Activated T-cell treated with anti-CD3 and anti-CD28 coated beads, Interleukin-2, amount 50 U/mL, for 24 hours (primary cell): ENCODE results near the gene NXN.
"Not testable (repeated sequence)": the region's sequence is repeated elsewhere in the genome, so short reads cannot be mapped to it uniquely, and the experiment has no call there.

Source experiments
- DNase-seq: peaks from one replicate; pipeline ENCODE4 v3.0.0-alpha.2; 2020
- H3K27ac Mint-ChIP-seq: 2 replicates; pipeline ENCODE4 v1.8.0; 2020; ENCODE audit warnings: mild to moderate bottlenecking, mixed read lengths
- H3K27me3 Mint-ChIP-seq: 2 replicates; pipeline ENCODE4 v1.8.0; 2020; ENCODE audit warnings: mixed read lengths
- H3K36me3 Mint-ChIP-seq: 2 replicates; pipeline ENCODE4 v1.8.0; 2020; ENCODE audit warnings: low read depth, mixed read lengths
- H3K4me1 Mint-ChIP-seq: 2 replicates; pipeline ENCODE4 v1.8.0; 2020; ENCODE audit warnings: low read depth, mixed read lengths
- H3K4me3 Mint-ChIP-seq: 2 replicates; pipeline ENCODE4 v1.8.0; 2020; ENCODE audit warnings: mild to moderate bottlenecking, moderate library complexity, mixed read lengths
- H3K9me3 Mint-ChIP-seq: 2 replicates; pipeline ENCODE4 v1.8.0; 2020; ENCODE audit warnings: mixed read lengths

The NXN gene

DNA sequence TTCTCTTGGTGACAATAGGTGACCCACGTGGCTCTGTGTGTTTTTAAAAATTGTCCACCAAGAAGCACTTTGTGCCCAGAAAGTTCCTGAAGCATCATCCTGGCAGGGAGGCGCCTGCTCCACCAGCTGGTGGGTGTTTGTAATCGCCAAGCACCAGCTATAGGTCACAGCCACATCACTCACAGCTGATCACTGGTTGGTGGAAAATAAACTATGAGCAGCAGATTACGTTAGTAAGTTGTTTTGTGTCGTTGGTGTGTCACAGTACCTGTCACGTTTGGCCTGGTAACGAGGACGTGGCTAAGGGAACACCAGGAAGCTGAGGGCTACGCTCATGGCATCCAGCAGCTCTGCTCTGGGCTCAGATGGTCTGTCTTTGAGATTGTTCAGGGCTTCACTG is 187.3 kb downstream of the NXN start:
- Mint-ChIP-seq H3K36me3 (peaks cover 63% of the 10 kb centered on the region), H3K4me3 (no peak overlapping the region), H3K4me1 (peaks cover 7% of the 10 kb centered on the region), H3K27ac (peak overlapping the region; percentile 29), H3K9me3 (no peaks in the 10 kb centered on the region), H3K27me3 (no peaks in the 10 kb centered on the region)
- DNase-seq: no peak

GRCh38 chr17:791829-792228 is 187.7 kb downstream of the NXN start:
- Mint-ChIP-seq H3K27ac (peak overlapping the region; percentile 1), H3K4me3 (no peak overlapping the region), H3K36me3 (peaks cover 66% of the 10 kb centered on the region), H3K27me3 (no peaks in the 10 kb centered on the region), H3K4me1 (peaks cover 7% of the 10 kb centered on the region), H3K9me3 (no peaks in the 10 kb centered on the region)
- DNase-seq: no peak

- peaks cover 72% of the 10 kb centered on the region for H3K36me3 Mint-ChIP-seq
These were observed 188.7 kb downstream of the NXN start for GRCh38 chr17:790874-791247.

GRCh38 chr17:789931-790873 is 189.4 kb downstream of the NXN start:
- H3K27ac Mint-ChIP-seq, H3K9me3 Mint-ChIP-seq, DNase-seq, H3K27me3 Mint-ChIP-seq, H3K4me3 Mint-ChIP-seq: not testable (repeated sequence)
- peaks cover 13% of the 10 kb centered on the region for H3K4me1 Mint-ChIP-seq
- H3K36me3 Mint-ChIP-seq: peaks cover 78% of the 10 kb centered on the region

More at GRCh38 chr17:790874-791247, 188.7 kb downstream of the NXN start:
- not testable (repeated sequence) for H3K4me3 Mint-ChIP-seq, H3K9me3 Mint-ChIP-seq, H3K27me3 Mint-ChIP-seq, H3K4me1 Mint-ChIP-seq, DNase-seq, H3K27ac Mint-ChIP-seq

GRCh38 chr17:789160-789840 is 190.3 kb downstream of the NXN start:
- no peak for DNase-seq
- peaks cover 14% of the 10 kb centered on the region for H3K4me1 Mint-ChIP-seq
- H3K27me3 Mint-ChIP-seq: no peaks in the 10 kb centered on the region
- no peak overlapping the region for H3K4me3 Mint-ChIP-seq
- H3K9me3 Mint-ChIP-seq: no peaks in the 10 kb centered on the region
- H3K36me3 Mint-ChIP-seq: peaks cover 81% of the 10 kb centered on the region
- H3K27ac Mint-ChIP-seq: no peak overlapping the region

DNA sequence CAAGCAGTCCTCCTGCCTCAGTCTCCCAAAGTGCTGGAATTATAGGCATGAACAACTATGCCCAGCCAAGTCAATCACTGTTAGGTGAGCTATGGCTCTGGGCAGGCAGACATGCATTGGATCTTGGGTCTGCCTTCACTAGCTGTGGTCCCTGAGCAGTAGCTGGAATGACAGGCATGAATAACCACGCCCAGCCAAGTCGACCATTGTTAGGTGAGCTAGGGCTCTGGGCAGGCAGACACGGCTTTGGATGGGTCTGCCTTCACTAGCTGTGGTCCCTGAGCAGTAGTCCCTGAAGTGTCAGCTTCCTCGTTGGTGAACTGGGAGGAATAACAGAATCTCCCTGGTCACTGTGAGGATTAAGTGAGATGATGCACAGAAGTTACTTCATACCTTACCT is 191.0 kb downstream of the NXN start:
- H3K4me3 Mint-ChIP-seq: no peak overlapping the region
- peaks cover 22% of the 10 kb centered on the region for H3K4me1 Mint-ChIP-seq
- DNase-seq: no peak
- H3K27ac Mint-ChIP-seq: no peak overlapping the region
- no peaks in the 10 kb centered on the region for H3K27me3 Mint-ChIP-seq
- H3K36me3 Mint-ChIP-seq: peaks cover 84% of the 10 kb centered on the region
- no peaks in the 10 kb centered on the region for H3K9me3 Mint-ChIP-seq

DNA sequence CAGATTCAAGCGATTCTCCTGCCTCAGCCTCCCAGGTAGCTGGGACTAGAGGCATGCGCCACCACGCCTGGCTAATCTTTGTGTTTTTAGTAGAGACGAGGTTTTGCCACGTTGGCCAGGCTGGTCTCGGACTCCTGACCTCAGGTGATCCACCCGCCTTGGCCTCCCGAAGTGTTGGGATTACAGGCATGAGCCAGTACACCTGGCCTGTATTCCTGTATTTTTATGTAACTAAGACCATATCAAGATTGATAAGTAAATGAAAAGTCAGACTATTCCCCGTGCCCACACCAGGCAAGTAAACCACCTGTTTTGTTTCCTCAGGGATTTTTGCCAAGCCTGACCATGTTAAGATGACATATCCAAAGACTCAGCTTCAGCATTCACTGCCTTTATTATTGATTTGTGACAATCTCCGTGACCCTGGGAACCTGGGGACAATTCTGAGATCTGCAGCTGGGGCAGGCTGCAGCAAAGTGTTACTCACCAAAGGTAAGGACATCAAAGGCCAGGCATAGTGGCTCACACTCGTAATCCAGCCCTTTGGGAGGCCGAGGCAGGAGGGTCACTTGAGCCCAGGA is 191.8 kb downstream of the NXN start:
- Mint-ChIP-seq H3K27ac (no peak overlapping the region), H3K4me3 (no peak overlapping the region), H3K9me3 (no peaks in the 10 kb centered on the region), H3K36me3 (peaks cover 88% of the 10 kb centered on the region), H3K27me3 (no peaks in the 10 kb centered on the region), H3K4me1 (peaks cover 29% of the 10 kb centered on the region)
- DNase-seq: no peak

- H3K4me1 Mint-ChIP-seq: peaks cover 35% of the 10 kb centered on the region
- H3K36me3 Mint-ChIP-seq: peaks cover 88% of the 10 kb centered on the region
- not testable (repeated sequence) for DNase-seq, H3K27me3 Mint-ChIP-seq, H3K27ac Mint-ChIP-seq, H3K4me3 Mint-ChIP-seq, H3K9me3 Mint-ChIP-seq
These were observed 193.7 kb downstream of the NXN start for GRCh38 chr17:785901-786300.

DNA sequence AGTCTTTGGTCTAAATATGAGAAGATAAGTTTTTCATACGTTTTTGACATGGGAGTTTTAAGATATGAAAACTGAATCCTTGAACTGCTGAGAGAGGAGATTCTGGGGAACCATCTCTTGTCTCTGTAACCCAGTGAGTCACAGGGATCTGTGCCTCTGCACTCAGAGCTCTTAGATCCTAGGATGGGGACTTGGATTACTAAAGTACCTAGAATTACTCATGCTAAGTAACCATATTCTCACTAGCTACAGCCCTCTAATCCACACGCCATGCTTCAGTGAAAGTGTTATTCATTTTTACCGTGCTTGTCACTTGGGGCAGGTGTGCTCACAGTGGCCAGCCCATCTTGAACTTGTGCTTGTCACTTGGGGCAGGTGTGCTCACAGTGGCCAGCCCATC is 195.4 kb downstream of the NXN start:
- H3K27me3 Mint-ChIP-seq: no peaks in the 10 kb centered on the region
- H3K9me3 Mint-ChIP-seq: no peaks in the 10 kb centered on the region
- H3K4me3 Mint-ChIP-seq: peak overlapping the region; percentile 99
- H3K27ac Mint-ChIP-seq: peak overlapping the region; percentile 99
- peaks cover 82% of the 10 kb centered on the region for H3K36me3 Mint-ChIP-seq
- peaks cover 40% of the 10 kb centered on the region for H3K4me1 Mint-ChIP-seq
- DNase-seq: no peak

DNA sequence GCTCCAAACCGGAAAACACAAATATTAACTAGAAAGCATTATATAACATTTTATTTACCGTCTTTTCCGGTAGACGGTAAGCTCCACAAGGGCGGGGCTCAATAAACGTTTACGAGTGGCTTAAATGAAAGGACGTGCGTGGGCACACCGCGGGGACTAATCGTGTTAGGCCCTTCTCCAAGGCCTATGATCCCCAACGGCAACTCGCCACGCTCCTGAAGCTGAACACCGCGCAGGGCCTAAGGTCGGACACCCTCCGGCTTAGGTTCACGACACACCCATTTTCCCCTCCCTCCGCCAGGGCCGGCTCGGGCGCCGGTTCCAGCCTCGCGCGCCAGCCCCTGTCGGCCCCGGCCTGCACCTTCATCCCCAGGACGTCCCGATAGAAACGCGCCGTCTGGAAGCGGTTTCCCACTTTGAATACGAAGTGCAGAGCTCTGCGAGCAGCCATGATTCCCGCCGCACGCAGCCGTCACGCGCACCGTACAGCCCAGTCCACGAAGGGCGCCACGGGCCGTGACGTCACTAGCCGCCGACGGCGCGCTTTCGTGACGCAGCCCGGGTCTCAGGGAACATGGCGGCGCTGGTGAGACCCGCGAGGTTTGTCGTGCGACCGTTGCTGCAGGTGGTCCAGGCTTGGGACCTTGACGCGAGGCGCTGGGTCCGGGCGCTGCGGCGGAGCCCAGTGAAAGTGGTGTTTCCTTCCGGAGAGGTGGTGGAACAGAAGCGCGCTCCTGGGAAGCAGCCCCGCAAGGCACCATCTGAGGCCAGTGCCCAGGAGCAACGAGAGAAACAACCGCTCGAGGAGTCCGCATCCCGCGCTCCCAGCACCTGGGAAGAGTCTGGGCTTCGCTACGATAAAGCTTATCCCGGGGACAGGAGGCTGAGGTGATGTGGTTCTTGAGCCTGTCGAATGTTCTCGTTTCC is 197.5 kb downstream of the NXN start, which contains the start of the genes GLOD4 and MRM3:
Gene GLOD4, minus strand, starts transcription at position 476 of the 927 bp plus-strand sequence. Its CDS starts 25 bp downstream, at position 451.
Gene MRM3, plus strand, starts transcription at position 549 of the 927 bp plus-strand sequence. Its CDS starts 26 bp downstream, at position 575.
- H3K36me3 Mint-ChIP-seq: peaks cover 82% of the 10 kb centered on the region
- peak within 1 kb of the TSS; percentile 99 for H3K27ac Mint-ChIP-seq
- peak; percentile 98 for DNase-seq
- no peaks in the 10 kb centered on the region for H3K9me3 Mint-ChIP-seq
- H3K27me3 Mint-ChIP-seq: no peaks in the 10 kb centered on the region
- H3K4me3 Mint-ChIP-seq: peak within 1 kb of the TSS; percentile 99
- H3K4me1 Mint-ChIP-seq: peaks cover 43% of the 10 kb centered on the region

GRCh38 chr17:778096-778495 is 201.5 kb downstream of the NXN start:
- no peak for DNase-seq
- H3K4me3 Mint-ChIP-seq: no peak overlapping the region
- no peaks in the 10 kb centered on the region for H3K9me3 Mint-ChIP-seq
- H3K4me1 Mint-ChIP-seq: peaks cover 34% of the 10 kb centered on the region
- H3K27ac Mint-ChIP-seq: no peak overlapping the region
- peaks cover 86% of the 10 kb centered on the region for H3K36me3 Mint-ChIP-seq
- no peaks in the 10 kb centered on the region for H3K27me3 Mint-ChIP-seq

- DNase-seq: no peak
- Mint-ChIP-seq H3K9me3 (no peaks in the 10 kb centered on the region), H3K4me3 (peak overlapping the region; percentile 54), H3K4me1 (peaks cover 25% of the 10 kb centered on the region), H3K27ac (peak overlapping the region; percentile 91), H3K36me3 (peaks cover 93% of the 10 kb centered on the region), H3K27me3 (no peaks in the 10 kb centered on the region)
These were observed 205.3 kb downstream of the NXN start for GRCh38 chr17:774313-774584.

GRCh38 chr17:773467-774312 is 205.9 kb downstream of the NXN start:
- DNase-seq: no peak
- Mint-ChIP-seq H3K4me1 (peaks cover 25% of the 10 kb centered on the region), H3K36me3 (peaks cover 94% of the 10 kb centered on the region), H3K27ac (peak overlapping the region; percentile 91), H3K27me3 (no peaks in the 10 kb centered on the region), H3K9me3 (no peaks in the 10 kb centered on the region), H3K4me3 (peak overlapping the region; percentile 54)
